Ishikawa (cell line): ENCODE data around the gene TIE1.
A peak's percentile ranks its signal among the peaks of the same experiment; 100 is the strongest.

Experiments used
- CEBPB ChIP-seq: IDR thresholded peaks from 2 replicates; pipeline ENCODE4 v1.6.1; 2012
- CREB1 ChIP-seq: IDR thresholded peaks from 2 replicates; pipeline ENCODE4 v1.6.1; 2012; ENCODE audit warnings: low read depth
- EGR1 ChIP-seq: IDR thresholded peaks from 2 replicates; pipeline ENCODE4 v1.6.1; 2012
- EP300 ChIP-seq: IDR thresholded peaks from 2 replicates; pipeline ENCODE4 v1.6.1; 2012; ENCODE audit warnings: borderline replicate concordance
- FOXM1 ChIP-seq: IDR thresholded peaks from 2 replicates; pipeline ENCODE4 v1.6.1; 2012; ENCODE audit warnings: low read depth, borderline replicate concordance
- NFIC ChIP-seq: IDR thresholded peaks from 2 replicates; pipeline ENCODE4 v1.6.1; 2012
- RAD21 ChIP-seq: IDR thresholded peaks from 2 replicates; pipeline ENCODE4 v1.6.1; 2012; ENCODE audit warnings: low read depth
- TAF1 ChIP-seq: IDR thresholded peaks from 2 replicates; pipeline ENCODE4 v1.6.1; 2012; ENCODE audit warnings: low read depth, mild to moderate bottlenecking
- TCF12 ChIP-seq: IDR thresholded peaks from 2 replicates; pipeline ENCODE4 v1.6.1; 2012; ENCODE audit warnings: low read depth
- TEAD4 ChIP-seq: IDR thresholded peaks from 2 replicates; pipeline ENCODE4 v1.6.1; 2012
- YY1 ChIP-seq: IDR thresholded peaks from 2 replicates; pipeline ENCODE4 v1.6.1; 2012; ENCODE audit warnings: low read depth
- ZBTB7A ChIP-seq: IDR thresholded peaks from 2 replicates; pipeline ENCODE4 v1.6.1; 2012; ENCODE audit warnings: low read depth
- TF ChIP-seq, protein P1 (sequence below): IDR thresholded peaks from 2 replicates; pipeline ENCODE4 v1.6.1; 2012; ENCODE audit warnings: low read depth, mild to moderate bottlenecking
- TF ChIP-seq, protein P2 (sequence below): IDR thresholded peaks from 2 replicates; pipeline ENCODE4 v1.6.1; 2012
- TF ChIP-seq, protein P3 (sequence below): IDR thresholded peaks from 2 replicates; pipeline ENCODE4 v1.6.1; 2012

The TIE1 gene

DNA sequence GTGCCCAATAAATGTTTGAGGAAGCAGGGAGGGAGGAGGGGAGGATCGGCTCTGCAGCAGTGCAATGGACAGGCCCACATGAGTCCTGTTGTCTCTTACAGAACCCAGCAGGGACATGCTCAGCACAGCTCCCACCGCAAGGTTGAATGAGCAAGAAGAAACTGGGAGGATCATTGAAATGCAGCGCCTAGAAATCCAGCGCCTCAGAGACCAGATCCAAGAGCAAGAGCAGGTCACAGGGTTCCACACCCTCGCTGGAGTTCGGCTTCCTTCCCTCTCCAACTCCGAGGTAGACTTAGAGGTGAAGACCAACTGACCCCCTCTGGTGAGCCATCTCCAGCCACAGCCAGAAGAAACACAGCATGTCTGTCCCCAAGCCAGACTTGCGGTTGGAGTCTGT is 46.9 kb upstream of the TIE1 start:
- TF ChIP-seq FOXM1 = no peak
- TF ChIP-seq TEAD4 = no peak
- TF ChIP-seq CEBPB = no peak
- TF ChIP-seq CREB1 = no peak

DNA sequence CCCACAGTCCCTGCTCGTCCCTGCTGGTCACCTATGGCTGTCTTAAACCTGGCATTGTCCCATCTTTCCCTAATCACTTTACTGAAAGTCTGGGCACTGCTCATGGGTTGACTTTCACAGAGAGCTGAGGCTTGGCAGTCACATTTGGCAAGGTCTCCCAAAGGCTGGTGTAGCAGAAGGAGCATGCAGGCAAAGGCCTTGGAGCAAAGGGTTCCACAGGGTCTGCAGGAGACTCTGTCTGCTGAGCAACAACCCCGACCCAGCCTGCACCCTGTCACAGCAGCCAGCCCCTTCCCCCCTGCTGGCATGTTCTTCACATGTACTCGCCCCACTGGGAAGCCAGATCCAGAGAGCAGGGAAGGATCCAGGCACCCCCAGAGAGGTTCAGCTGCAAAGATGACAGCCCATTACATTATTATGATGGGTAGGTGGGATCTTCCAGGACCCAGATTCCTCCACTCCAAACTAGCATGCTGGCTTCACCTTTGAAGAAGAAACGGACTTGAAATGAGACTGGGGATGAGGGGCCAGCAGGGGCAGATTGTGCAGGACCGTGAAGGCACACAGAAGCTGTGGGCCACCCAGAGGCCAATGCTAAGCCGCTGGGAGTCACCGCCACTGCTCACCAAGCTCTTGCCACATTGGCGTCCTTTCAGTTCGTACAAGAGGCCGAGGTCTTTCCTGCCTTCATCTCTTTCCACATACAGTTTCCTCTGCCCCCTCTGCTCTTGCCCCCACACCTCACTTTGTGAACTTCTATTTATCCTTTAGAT is 45.2 kb upstream of the TIE1 start:
- TF ChIP-seq NFIC = no peak
- TF ChIP-seq, protein P1, sequence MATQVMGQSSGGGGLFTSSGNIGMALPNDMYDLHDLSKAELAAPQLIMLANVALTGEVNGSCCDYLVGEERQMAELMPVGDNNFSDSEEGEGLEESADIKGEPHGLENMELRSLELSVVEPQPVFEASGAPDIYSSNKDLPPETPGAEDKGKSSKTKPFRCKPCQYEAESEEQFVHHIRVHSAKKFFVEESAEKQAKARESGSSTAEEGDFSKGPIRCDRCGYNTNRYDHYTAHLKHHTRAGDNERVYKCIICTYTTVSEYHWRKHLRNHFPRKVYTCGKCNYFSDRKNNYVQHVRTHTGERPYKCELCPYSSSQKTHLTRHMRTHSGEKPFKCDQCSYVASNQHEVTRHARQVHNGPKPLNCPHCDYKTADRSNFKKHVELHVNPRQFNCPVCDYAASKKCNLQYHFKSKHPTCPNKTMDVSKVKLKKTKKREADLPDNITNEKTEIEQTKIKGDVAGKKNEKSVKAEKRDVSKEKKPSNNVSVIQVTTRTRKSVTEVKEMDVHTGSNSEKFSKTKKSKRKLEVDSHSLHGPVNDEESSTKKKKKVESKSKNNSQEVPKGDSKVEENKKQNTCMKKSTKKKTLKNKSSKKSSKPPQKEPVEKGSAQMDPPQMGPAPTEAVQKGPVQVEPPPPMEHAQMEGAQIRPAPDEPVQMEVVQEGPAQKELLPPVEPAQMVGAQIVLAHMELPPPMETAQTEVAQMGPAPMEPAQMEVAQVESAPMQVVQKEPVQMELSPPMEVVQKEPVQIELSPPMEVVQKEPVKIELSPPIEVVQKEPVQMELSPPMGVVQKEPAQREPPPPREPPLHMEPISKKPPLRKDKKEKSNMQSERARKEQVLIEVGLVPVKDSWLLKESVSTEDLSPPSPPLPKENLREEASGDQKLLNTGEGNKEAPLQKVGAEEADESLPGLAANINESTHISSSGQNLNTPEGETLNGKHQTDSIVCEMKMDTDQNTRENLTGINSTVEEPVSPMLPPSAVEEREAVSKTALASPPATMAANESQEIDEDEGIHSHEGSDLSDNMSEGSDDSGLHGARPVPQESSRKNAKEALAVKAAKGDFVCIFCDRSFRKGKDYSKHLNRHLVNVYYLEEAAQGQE = no peak
- no peak for TF ChIP-seq FOXM1
- TF ChIP-seq TCF12 = no peak
- TF ChIP-seq, protein P2, sequence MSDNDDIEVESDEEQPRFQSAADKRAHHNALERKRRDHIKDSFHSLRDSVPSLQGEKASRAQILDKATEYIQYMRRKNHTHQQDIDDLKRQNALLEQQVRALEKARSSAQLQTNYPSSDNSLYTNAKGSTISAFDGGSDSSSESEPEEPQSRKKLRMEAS = no peak
- no peak for TF ChIP-seq EGR1
- no peak for TF ChIP-seq CREB1
- TF ChIP-seq TEAD4 = no peak

DNA sequence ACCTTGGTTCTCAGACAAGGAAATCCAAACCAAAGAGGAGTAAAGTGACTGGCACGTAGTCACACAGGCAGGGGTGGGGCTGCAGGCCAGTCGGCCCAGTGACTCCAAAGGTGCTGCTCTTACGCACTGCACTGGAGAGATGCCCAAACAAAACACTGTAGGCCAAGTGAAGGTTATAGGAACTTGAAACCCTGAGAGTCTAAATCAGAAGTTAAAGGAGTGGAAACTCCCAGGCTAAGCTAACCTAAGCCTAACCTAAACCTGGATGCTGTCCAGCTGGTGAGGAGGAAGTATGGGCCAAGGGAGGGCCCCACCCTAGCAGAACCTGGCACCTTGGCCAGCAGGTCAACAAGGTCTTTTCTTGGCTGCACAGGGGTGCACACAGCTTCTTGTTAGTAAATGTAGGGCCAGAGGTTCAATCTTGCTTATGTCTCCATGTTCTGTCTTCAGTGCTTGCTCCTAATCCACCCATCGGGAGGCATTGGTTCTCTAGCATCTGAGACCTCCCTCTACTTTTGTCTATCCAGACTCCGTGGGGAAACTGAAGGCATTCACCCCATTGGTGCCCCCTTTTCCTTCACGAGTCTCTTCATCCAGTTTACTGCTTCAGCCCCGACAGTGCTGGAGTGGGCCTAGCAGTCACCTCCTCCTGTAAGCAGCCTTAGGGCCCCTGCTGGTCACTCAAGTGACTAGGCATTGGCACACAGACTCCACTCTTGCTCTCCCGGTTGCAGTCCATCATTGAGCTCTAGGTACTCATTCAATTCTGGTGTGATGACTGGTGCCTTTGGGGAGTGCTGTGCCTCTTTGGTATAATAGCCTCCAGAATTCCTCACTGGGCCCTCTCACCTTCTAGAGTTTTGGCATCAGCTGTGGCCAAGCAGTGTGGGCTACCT is 43.9 kb upstream of the TIE1 start:
- TF ChIP-seq NFIC (peak; percentile 32), RAD21 (no peak)

DNA sequence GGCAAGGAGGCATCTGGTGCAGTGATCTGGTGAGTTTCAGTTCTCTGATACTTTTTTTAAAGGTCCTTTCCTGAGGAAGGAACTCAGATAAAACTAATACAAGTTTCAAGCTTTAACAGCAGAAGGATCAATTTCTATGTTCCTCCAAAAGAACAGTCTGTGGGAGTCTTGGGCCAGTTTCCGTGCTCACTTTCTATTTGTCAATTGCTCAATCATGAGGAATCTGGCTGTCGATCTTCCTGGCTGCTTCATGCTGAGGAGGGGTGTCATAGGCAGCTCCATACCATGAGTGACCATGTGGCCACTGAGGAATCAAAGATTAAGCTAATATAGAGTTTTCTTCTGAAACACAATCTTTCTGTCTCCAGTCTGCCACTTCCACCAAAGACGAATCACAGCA is 42.4 kb upstream of the TIE1 start:
- TF ChIP-seq TAF1 (no peak), RAD21 (no peak), CEBPB (no peak), FOXM1 (no peak), EP300 (no peak), ZBTB7A (no peak), NFIC (no peak), TCF12 (no peak), YY1 (no peak), TEAD4 (no peak), EGR1 (no peak), CREB1 (no peak)
- TF ChIP-seq, protein P2 = no peak
- TF ChIP-seq, protein P1 = no peak
- TF ChIP-seq, protein P3, sequence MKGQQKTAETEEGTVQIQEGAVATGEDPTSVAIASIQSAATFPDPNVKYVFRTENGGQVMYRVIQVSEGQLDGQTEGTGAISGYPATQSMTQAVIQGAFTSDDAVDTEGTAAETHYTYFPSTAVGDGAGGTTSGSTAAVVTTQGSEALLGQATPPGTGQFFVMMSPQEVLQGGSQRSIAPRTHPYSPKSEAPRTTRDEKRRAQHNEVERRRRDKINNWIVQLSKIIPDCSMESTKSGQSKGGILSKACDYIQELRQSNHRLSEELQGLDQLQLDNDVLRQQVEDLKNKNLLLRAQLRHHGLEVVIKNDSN = no peak

DNA sequence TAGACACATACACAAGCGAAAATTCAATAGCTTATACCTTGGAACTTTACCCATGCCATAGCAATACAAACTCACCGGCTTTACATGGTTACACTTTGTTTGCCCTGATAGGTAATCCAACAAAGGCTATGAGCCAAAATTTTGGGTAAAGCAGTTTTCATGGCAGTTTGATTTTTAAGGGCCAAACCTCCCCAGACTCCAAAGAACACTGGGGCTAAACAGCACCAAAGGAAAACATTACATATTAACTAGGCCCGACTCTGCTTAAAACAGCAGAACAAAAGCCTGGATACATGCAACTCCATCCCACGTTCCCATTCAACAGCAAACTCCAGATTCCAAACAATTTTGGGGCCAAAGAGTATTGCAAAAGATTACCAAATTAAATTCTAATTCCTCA is 35.4 kb upstream of the TIE1 start:
- TF ChIP-seq CREB1 = no peak

DNA sequence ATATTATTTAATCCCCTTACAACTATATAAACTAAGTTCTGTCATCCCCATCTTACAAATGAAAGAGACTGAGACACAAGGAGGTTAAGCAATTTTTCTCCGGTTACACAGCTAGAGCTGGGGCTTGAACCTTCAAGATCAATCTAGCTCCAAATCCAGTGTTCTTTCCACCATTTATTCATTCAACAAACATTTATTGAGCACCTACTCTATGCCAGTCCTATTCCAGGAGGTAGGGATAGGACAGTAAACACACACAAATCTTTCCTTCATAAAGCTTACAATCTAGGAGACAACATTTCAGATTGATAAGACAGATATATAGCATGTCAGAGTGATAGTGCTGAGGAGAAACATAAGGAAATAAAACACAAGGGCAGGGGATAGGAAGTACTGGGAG is 33.9 kb upstream of the TIE1 start:
- TF ChIP-seq, protein P3 = no peak
- TF ChIP-seq TEAD4 (no peak), EP300 (no peak), CEBPB (no peak), TAF1 (no peak), CREB1 (no peak), FOXM1 (no peak), RAD21 (no peak), EGR1 (no peak), NFIC (no peak), TCF12 (no peak), YY1 (no peak), ZBTB7A (no peak)
- TF ChIP-seq, protein P2 = no peak
- TF ChIP-seq, protein P1 = no peak
